GM21825 (cell line): ENCODE measurements around the gene ABCG4.
"Not testable (repeated sequence)": the region's sequence is repeated elsewhere in the genome, so short reads cannot be mapped to it uniquely, and the experiment has no call there.

Experiments
- ATAC-seq: cut with Tn5 transposase; IDR thresholded peaks from one replicate; pipeline ENCODE4 v1.9.1; 2021; ENCODE audit warnings: mild to moderate bottlenecking, moderate library complexity; ENCODE audit not compliant: unreplicated experiment

The ABCG4 gene

DNA sequence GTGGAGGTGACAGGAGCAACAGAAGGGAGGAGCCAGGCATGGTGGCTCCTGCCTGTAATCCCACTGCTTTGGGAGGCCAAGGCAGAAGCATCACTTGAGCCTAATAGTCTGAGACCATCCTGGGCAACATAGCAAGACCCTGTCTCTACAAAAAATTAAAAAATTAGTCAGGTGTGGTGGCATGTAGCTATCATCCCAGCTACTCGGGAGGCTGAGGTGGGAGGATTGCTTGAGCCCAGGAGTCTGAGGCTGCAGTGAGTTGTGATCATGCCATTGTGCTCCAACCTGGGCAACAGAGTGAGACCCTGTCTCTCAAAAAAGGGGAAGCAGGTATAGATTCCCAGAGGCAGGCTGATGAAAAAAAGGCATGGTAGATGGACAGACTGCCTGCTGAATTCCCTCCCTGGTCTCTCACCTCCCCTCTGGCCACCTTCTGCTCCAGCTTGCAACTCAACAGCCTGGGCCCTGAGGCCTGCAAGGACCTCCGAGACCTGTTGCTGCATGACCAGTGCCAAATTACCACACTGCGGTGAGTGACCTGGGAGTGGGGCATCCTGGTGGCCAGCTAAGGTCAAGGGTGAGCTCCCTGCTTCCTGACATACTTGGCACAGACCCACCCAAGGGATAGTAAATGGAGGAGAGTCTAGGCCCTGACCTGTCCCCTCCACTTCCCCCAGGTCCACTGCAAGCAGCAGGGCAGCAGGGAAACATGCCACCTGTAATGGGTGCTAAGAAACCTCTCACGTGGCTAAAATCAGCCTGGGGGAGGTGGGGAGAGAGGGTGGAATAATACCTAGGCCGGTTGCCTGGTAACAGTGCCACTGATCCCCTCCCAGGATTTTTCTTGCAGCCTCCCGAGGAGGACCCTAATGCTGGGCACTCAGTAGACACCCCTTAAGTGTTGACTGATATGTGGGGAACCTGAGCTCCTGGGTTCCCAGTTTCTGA lies 32.2 kb downstream of the ABCG4 start:
- no peak for ATAC-seq

DNA sequence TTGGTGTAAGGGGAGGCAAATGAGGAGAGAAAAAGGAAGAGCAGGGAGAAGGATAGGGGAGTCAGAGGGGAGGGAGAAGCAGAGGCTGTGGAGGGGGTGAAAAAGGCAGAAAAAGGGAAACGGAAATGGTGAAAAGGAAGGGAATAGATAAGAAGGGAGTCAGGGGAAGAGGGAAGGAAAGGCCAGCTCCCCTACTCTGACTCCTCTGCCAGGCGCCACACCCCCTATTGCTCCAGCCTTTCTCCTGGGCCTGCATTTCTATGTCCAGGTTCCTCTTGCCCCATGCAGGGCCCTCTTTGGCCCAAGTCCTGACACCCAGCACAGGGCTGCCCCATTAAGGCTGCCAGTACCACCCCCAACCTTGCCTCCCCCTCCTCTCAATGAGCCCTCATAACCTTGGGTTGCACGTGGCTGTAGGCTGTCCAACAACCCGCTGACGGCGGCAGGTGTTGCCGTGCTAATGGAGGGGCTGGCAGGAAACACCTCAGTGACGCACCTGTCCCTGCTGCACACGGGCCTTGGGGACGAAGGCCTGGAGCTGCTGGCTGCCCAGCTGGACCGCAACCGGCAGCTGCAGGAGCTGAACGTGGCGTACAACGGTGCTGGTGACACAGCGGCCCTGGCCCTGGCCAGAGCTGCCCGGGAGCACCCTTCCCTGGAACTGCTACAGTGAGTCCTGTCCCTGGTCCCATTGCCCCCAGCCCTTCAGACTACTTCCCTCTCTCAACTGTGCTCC lies 33.0 kb downstream of the ABCG4 start:
- ATAC-seq: no peak

DNA sequence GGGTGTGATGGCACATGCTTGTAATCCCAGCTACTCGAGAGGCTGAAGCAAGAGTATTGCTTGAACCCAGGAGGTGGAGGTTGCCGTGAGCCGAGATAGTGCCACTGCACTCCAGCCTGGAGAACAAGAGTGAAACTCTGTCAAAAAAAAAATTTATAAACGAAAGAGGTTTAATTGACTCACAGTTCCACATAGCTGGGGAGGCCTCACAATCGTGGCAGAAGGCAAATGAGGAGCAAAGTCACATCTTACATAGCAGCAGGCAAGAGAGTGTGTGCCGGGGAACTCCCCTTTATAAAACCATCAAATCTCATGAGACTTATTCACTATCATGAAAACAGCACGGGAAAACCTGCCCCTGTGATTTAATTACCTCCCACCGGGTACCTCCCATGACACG lies 35.5 kb downstream of the ABCG4 start:
- not testable (repeated sequence) for ATAC-seq

DNA sequence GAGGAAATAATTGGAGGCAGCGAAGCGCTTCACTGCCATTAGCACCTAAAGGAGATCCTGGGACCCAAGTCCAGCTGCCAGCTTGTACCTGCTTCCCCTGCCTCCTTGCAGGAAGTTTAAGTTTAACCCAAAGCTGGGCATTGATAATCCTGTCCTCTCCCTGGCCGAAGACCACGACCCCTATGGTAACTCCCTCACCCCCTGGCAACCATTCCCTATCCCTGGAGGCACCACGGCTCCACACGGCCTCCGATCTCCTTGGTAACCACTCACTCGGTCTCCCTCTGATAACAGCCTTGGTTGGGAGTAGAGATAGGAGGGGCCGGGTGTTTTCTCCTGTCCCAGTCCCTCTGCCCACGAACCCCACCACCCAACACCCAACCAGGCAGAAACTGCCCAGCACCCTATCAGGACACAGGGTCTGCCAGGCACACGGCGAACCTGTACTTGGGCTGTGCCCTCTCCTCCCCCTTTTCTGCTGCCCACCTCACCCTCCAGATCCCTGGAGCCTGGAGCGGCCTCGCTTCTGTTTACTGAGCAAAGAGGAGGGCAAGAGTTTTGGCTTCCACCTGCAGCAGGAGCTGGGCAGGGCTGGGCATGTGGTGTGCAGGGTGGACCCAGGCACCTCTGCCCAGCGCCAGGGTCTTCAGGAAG lies 37.3 kb downstream of the ABCG4 start:
- ATAC-seq: no peak

DNA sequence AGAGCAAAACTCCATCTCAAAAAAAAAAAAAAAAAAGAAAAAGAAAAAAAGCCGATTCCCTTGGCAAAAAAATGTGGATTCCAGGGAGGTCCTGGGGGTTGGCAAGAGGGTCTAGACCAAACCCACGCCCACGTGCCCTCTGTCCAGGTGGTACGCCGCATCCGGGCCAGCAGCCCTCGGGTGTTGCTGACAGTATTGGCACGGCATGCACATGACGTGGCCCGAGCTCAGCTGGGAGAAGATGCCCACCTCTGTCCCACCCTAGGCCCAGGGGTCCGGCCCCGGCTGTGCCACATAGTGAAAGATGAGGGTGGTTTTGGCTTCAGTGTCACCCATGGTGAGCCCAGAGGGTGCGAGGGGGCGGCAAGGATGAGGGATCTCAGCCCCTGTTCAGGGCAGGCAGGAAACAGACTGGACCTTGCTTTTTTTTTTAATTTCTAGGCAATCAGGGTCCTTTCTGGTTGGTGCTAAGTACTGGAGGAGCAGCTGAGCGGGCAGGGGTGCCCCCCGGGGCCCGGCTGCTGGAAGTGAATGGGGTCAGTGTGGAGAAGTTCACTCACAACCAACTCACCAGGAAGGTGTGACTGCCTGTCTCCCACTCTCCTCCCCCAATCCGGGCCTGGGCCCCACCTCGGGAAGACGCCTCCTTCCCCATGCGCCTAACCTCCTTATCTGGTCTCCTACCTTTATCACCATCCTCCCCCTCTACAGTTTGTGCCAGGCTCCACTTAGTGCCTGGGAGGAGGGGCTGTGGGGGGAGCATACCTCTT lies 38.5 kb downstream of the ABCG4 start:
- ATAC-seq: no peak

DNA sequence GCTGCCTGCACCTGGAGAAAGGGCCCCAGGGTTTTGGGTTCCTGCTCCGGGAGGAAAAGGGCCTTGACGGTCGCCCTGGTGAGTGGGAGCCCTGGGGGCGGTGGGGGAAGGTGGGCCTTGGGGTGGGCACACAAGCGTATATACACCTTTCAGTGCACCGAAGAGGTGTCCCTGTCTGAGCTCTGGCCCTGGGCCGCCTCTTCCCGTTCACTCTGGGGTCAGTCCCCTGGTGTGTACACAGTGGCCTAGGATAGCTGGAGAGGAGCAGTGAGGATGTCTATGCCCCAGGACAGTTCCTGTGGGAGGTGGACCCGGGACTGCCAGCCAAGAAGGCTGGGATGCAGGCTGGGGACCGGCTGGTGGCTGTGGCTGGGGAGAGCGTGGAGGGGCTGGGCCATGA lies 39.2 kb downstream of the ABCG4 start:
- ATAC-seq: no peak

DNA sequence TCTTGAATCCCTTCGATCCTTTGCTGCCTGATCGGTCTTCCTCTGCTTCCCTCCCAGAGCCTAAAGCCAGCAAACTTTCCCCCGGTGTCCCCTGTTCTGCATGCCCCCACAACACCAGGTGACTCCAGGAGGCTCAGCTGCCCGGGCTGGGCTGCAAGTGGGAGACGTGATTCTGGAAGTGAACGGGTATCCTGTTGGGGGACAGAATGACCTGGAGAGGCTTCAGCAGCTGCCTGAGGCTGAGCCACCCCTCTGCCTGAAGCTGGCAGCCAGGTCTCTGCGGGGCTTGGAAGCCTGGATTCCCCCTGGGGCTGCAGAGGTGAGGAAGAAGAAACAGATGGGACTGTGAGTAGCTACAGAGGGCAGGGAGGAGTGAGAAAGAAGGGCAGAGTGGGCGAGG lies 40.0 kb downstream of the ABCG4 start:
- no peak for ATAC-seq

DNA sequence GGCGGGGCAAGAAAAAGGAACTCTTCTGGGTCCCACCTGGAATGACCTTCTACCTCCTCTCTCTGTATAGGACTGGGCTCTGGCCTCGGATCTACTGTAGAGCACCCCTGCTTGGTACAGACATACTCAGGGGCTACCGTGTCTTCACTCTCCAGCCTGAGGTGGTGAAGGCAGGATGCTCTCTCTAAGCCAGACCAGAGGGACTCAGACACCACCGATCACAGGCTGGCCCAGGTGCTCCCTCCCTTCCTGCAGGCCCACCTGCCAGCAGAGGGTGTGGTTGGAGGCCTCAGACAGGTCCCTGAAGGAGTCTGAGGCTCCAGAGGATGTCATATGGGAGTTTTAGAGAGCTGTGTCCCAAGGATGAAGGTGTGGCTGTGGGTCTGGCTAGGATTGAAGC lies 40.5 kb downstream of the ABCG4 start:
- no peak for ATAC-seq

DNA sequence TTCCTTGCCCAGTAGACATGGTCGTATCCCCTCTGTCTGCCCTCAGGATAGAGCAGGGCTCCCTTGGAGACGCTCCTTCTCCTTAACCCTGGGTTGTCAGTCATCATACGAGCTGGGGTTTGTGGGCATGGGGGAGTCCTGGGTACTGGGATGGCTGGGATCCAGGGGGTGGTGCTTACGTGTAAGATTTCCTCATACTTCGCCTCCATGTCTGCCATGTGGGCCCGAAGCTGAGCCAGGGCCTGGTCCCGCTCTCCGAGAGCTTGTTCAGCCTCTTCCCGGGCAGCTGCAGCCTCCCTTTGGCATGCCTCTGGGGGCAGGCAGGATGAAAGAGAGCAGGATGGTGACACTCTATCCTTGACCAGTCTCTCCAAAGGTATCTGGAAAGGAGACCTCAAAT lies 41.7 kb downstream of the ABCG4 start:
- no peak for ATAC-seq

DNA sequence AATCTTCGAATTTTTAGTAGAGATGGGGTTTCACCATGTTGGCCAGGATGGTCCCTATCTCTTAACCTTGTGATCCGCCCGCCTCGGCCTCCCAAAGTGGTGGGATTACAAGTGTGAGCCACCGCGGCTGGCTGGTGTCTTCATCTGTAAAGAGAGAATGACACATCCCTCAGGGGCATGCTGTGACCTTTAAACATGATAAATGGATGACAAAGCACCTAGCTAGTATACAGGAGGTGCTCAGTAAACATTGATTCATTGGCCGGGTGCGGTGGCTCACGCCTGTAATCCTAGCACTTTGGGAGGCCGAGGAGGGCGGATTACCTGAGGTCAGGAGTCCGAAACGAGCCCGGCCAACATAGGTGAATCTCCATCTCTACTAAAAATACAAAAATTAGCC lies 42.4 kb downstream of the ABCG4 start:
- ATAC-seq: not testable (repeated sequence)

DNA sequence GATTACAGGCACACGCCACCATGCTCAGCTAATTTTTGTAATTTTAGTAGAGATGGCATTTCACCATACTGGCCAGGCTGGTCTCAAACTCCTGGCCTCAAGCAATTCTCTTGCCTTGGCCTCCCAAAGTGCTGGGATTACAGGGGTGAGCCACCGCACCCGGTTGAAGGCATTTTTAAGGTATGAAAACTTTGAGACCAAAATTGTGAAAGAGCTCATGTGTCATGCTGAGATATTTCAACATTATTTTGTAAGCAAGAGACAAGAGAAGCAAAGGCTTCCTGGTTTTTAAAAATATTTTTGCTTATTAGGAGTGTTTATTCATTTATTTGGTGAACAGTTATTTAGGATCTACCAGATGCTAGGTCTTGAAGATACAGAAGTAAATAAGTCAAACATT lies 43.3 kb downstream of the ABCG4 start:
- no peak for ATAC-seq

DNA sequence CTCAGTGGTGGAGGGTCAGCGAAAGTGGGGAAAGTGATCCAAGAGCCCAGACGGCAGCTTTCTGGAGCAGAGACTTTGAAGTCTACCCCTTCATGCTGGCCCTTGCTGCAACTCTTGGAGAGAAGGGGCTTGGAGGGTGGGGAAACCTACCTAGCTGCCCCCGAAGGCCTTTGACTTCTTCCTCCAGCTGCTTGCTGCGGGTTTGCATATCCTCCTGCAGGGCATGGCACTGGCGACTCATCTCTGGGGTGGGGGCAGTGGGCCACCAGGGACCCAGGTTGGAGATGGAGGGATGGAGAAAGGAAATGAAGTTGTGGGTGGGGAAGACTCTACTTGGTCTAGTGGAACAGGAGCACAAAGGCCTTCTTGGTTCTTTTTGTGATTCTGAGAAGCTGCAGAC lies 44.1 kb downstream of the ABCG4 start:
- ATAC-seq: no peak

DNA sequence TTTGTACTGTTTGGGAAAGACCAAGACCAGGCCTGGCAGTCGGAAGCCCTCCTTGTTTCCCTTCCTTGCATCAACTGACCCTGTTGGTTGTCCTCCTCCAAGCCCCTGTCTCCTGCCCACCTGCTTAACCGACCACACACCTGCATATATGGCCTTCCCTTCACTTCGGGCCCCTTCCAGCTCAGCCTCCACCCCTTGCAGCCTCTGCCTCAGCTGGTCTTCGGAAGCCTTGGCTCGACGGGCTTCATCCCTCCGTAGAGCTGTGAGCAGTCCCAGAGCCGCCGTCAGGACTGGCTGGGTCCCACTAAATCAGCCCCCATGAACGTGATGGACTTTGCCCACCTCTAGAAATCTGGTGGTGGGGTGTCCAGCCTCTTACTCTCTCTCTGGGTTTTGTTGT lies 44.8 kb downstream of the ABCG4 start:
- ATAC-seq: no peak

DNA sequence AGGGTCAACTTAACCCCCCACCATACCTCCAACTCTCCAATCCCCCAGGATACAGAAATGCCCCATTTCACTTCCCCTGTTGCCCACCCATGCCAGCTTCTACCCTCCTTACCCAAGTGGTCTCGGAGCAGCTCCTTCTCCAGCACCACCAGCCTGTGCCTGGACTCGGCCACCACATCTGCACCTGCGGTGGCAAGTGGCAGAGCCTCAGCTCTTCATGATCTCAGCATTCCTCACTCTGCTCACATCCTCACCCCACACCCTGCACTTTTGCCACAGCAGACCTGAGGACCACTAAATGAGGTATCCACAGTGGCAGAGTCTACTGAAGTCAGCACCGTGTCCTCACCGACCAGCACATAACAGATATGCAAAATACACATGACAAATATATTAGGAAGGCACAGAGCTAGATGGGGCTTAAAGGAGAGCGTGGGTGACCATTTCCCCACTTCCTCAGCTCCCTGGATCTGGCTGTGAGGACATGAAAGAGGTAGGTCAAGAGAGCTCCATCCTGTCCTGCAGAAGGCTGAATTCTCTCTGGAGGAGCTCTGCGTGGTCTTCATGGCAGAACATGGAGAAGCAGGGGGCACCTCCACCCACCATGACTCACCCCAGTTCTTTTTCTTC lies 46.1 kb downstream of the ABCG4 start:
- no peak for ATAC-seq

DNA sequence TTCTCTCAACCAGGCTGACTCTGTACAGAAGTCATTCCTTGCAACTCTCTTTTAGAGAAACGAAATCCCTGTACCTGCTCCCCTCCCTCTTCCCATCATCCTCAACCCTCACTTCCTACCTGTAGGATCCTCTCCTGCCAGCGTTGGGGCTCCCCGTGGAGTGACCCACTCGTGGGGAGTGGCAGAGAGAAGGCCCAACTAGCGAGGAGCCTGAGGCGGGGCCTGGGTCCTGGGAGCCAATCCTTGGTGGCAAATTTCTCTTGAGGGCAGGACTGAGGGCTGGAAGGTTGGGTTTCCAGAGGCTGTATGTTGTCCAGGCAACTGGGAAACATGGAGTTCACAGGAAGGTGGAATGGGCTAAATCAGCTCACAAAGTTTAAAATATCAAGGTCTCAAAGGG lies 46.8 kb downstream of the ABCG4 start:
- ATAC-seq: no peak

DNA sequence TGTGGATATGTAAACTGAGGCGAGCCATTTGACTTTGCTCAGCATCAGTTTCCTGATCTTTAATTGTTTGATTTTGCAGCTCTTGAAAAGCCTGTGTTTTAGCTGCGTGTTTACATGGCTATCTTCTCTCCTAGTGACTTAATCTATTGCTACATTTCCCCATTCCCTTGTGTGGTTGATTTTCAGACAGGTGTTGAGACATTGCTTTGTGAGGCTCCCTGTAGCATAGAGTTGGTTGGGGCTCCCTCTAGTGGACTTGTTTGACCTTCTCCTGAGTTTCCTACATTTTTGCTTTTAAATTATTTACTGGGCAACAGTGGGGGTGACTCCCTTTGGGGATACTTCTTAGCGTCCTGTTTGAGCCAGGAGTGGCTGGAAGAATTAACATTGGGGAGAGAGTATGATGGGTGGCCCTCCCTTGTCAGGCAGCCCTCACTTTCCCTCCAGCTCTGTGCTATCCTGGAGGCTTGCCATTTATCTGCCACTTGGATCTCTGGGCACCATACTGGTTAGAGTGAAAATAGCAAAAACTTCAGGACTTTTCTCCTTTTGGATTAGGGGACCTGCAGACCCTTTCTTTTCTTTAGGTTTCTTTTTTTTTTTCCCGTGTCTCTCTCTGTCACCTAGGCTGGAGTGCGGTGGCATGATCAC lies 48.1 kb downstream of the ABCG4 start:
- peak; percentile 78 for ATAC-seq

DNA sequence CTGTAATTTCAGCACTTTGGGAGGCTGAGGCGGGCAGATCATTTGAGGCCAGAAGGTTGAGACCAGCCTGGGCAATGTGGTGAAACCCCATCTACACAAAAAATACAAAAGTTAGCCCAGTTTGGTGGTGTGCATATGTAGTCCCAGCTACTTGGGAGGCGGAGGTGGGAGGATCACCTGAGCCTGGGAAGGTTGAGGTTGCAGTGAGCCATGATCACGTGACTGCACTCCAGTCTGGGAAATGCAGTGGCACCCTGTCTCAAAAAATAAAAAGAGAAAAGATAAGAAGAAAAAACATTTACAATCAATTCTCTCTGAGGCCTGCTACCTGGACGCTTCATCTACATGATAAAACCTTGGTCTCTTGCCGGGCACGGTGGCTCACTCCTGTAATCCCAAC lies 50.1 kb downstream of the ABCG4 start:
- no peak for ATAC-seq

DNA sequence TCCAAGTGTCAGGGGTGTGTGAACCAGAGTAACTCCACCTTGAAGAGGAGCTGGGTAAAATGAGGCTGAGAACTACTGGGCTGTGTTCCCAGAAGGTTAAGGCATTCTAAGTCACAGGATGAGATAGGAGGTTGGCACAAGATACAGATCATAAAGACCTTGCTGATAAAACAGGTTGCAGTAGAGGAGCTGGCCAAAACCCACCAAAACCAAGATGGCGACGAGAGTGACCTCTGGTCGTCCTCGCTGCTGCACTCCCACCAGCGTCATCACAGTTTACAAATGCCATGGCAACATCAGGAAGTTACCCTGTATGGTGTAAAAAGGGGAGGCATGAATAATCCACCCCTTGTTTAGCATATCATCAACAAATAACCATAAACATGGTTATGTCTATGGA lies 52.4 kb downstream of the ABCG4 start:
- not testable (repeated sequence) for ATAC-seq

DNA sequence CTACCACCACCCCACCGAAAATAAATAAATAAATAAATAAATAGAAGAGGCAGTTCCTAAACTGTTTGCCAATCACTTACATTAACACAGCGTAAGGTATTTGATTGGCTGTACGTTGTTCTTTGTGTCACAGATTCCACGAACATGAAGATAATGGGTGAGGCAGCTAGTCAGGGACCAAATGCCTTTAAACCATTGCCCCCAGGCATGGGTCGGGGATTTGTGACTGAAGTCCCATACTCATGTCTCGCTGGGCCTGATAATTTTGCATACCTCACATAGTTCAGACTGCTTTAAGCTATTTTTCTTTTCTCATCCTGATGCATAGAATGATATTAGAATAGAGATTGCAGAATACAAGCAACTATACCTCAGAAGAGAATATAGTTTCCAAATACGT lies 53.7 kb downstream of the ABCG4 start:
- no peak for ATAC-seq

DNA sequence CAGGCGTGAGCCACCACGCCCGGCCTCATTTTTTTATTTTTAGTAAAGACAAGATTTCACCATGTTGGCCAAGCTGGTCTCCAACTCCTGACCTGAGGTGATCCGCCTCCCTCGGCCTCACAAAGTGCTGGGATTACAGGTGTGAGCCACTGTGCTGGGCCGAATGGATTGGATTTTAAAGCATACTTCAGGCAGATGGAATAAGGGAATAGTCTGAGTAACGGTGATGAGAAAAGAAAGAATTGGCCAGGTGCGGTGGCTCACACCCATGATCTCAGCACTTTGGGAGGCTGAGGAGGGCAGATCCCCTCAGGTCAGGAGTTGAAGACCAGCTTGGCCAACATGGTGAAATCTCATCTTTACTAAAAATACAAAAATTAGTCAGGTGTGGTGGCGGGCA lies 55.2 kb downstream of the ABCG4 start:
- no peak for ATAC-seq
